Astrocyte (in vitro differentiated cells and primary cell): ENCODE data around the gene HOXD10. TPM values are rescaled to one million over a fixed set of nuclear protein-coding genes. Genes with fewer than 3 reads are reported as not detected.
A peak's percentile ranks its signal among the peaks of the same experiment; 100 is the strongest.

Experiments
- DNase-seq: peaks from one replicate; pipeline ENCODE4 v3.0.0-alpha.2; 2010; ENCODE audit warnings: low read depth
- FAIRE-seq: peaks from 2 replicates; lab custom pipeline; 2011; peaks lifted over from hg19 to GRCh38; lab: Jason Lieb, UNC
- H2AFZ ChIP-seq: 2 replicates; pipeline ENCODE4 v1.6.0; 2012; ENCODE audit warnings: low read depth, low read length, inconsistent platforms
- H3K27ac ChIP-seq: 2 replicates; pipeline ENCODE4 v1.5.1; 2011; ENCODE audit warnings: low read depth, low read length, inconsistent platforms
- H3K27me3 ChIP-seq: 2 replicates; pipeline ENCODE4 v1.6.0; 2011; ENCODE audit warnings: low read length, inconsistent platforms; ENCODE audit not compliant: insufficient read depth
- H3K36me3 ChIP-seq: 2 replicates; pipeline ENCODE4 v1.5.1; 2011; ENCODE audit warnings: low read length, inconsistent platforms; ENCODE audit not compliant: insufficient read depth
- H3K4me1 ChIP-seq: 2 replicates; pipeline ENCODE4 v1.5.1; 2011; ENCODE audit warnings: low read length, inconsistent platforms; ENCODE audit not compliant: insufficient read depth
- H3K4me2 ChIP-seq: 2 replicates; pipeline ENCODE4 v1.6.0; 2012; ENCODE audit warnings: low read length, inconsistent platforms
- H3K4me3 ChIP-seq: 2 replicates; pipeline ENCODE4 v1.5.1; 2011; ENCODE audit warnings: low read depth, mild to moderate bottlenecking, low read length, inconsistent platforms; ENCODE audit not compliant: insufficient read depth
- H3K79me2 ChIP-seq: 2 replicates; pipeline ENCODE4 v1.6.0; 2012; ENCODE audit warnings: mild to moderate bottlenecking, low read length, inconsistent platforms; ENCODE audit not compliant: insufficient read depth
- H3K9ac ChIP-seq: 2 replicates; pipeline ENCODE4 v1.6.0; 2012; ENCODE audit warnings: mild to moderate bottlenecking, low read length, inconsistent platforms
- H3K9me3 ChIP-seq: 2 replicates; pipeline ENCODE4 v1.5.1; 2012; ENCODE audit warnings: low read depth, mild to moderate bottlenecking, low read length, inconsistent platforms; ENCODE audit not compliant: insufficient read depth
- H4K20me1 ChIP-seq: 2 replicates; pipeline ENCODE4 v1.6.0; 2012; ENCODE audit warnings: low read length, inconsistent platforms; ENCODE audit not compliant: insufficient read depth
- H3K27ac Mint-ChIP-seq: one replicate; pipeline ENCODE4 v1.8.0; 2021; ENCODE audit warnings: mild to moderate bottlenecking, mixed read lengths; ENCODE audit not compliant: unreplicated experiment
- H3K27me3 Mint-ChIP-seq: one replicate; pipeline ENCODE4 v1.8.0; 2021; ENCODE audit warnings: low read depth, mixed read lengths; ENCODE audit not compliant: unreplicated experiment
- H3K36me3 Mint-ChIP-seq: one replicate; pipeline ENCODE4 v1.8.0; 2021; ENCODE audit warnings: low read depth, mixed read lengths; ENCODE audit not compliant: unreplicated experiment
- H3K4me1 Mint-ChIP-seq: one replicate; pipeline ENCODE4 v1.8.0; 2021; ENCODE audit warnings: low read depth, mixed read lengths; ENCODE audit not compliant: unreplicated experiment
- H3K4me3 Mint-ChIP-seq: one replicate; pipeline ENCODE4 v1.8.0; 2021; ENCODE audit warnings: mild to moderate bottlenecking, moderate library complexity, mixed read lengths; ENCODE audit not compliant: unreplicated experiment
- H3K9me3 Mint-ChIP-seq: one replicate; pipeline ENCODE4 v1.8.0; 2021; ENCODE audit warnings: mild to moderate bottlenecking, mixed read lengths; ENCODE audit not compliant: unreplicated experiment
- EZH2 ChIP-seq: IDR thresholded peaks from 2 replicates; pipeline ENCODE4 v1.6.1; 2012; ENCODE audit warnings: mild to moderate bottlenecking, low read length, inconsistent platforms; ENCODE audit not compliant: insufficient read depth
- total RNA-seq: library from RNA; stranded (reverse); gene quantifications from 2 replicates; pipeline ENCODE4 v1.2.1, GENCODE V29; 2021
- TF ChIP-seq, protein P1 (sequence below): IDR thresholded peaks from 2 replicates; pipeline ENCODE4 v1.5.1; 2011; ENCODE audit warnings: low read depth, mild to moderate bottlenecking, inconsistent platforms, low read length, moderate library complexity; ENCODE audit not compliant: insufficient read depth

The HOXD10 gene
- total RNA-seq, 1 donor from 2014 or later, result not detected

DNA sequence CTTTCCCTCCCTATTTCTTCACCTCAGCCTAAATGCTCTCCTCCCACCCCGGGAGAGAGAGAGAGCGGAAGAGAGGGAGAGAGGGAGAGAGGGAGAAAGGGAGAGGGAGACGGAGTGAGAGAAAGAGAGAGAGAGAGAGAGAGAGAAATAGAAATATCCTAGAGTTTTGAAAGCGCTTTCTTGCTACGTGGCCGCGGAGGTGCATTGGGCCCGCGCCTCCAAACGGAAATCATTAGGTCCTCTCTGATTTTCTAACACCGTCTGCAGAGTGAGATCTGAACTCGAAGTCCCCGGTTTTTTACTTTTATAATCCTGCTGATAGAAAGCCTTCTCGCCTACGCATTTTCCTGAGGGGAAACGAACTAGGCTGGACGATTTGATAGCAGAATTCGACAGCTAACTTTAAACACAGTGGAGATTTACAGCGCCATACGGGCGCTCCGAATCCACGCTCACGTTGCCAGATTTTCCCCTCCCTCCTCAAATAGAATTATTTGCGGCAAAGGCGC lies 31.9 kb upstream of the HOXD10 start:
- peak; percentile 6 for TF ChIP-seq EZH2
- TF ChIP-seq, protein P1, sequence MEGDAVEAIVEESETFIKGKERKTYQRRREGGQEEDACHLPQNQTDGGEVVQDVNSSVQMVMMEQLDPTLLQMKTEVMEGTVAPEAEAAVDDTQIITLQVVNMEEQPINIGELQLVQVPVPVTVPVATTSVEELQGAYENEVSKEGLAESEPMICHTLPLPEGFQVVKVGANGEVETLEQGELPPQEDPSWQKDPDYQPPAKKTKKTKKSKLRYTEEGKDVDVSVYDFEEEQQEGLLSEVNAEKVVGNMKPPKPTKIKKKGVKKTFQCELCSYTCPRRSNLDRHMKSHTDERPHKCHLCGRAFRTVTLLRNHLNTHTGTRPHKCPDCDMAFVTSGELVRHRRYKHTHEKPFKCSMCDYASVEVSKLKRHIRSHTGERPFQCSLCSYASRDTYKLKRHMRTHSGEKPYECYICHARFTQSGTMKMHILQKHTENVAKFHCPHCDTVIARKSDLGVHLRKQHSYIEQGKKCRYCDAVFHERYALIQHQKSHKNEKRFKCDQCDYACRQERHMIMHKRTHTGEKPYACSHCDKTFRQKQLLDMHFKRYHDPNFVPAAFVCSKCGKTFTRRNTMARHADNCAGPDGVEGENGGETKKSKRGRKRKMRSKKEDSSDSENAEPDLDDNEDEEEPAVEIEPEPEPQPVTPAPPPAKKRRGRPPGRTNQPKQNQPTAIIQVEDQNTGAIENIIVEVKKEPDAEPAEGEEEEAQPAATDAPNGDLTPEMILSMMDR, result no peak
- Histone ChIP-seq H3K36me3 (no peaks in the 10 kb centered on the region), H3K27me3 (peaks cover 93% of the 10 kb centered on the region), H3K4me1 (peaks cover 3% of the 10 kb centered on the region), H3K27ac (no peak overlapping the region), H4K20me1 (peaks cover 20% of the 10 kb centered on the region), H2AFZ (no peak overlapping the region), H3K4me2 (no peak overlapping the region), H3K9ac (no peak overlapping the region), H3K79me2 (no peaks in the 10 kb centered on the region), H3K4me3 (no peak overlapping the region), H3K9me3 (peaks cover 3% of the 10 kb centered on the region)
- Mint-ChIP-seq H3K27me3 (peaks cover 81% of the 10 kb centered on the region), H3K9me3 (peaks cover 37% of the 10 kb centered on the region), H3K36me3 (peaks cover 2% of the 10 kb centered on the region), H3K4me3 (no peak overlapping the region), H3K4me1 (no peaks in the 10 kb centered on the region), H3K27ac (no peak overlapping the region)
- FAIRE-seq (no peak), DNase-seq (no peak)

DNA sequence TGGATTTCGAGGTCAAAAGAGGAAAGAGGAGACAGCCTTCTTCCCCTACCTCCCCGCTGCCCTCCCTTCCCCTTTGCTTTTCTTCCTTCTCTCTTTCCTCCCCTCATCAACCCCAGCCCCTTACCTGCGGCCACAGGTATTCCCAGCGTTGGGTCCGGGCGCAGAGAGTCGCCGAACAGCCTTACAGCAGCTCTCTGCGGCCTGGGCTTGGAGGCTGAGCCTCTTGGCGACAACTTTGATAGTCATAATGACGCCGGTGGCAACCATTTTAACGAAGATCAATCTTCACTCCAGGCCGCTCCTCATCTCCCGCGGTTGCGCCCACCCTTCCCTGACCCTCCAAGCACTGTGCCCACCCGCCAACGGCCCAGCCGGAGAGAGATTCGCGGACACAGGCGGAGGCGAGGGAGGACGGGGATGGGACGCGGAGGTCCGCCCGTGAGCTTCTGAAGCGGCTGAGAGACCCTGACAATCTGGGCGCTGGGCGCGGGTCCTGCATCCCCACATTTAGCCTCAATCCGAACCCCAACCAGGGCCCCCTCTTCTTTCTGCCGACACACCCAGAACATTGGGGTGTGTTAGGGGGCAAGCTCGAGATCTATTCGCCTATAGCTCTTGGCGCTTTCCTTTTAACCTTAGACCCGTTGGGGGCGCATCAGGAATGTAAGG lies 31.3 kb upstream of the HOXD10 start:
- H3K79me2 ChIP-seq, result no peaks in the 10 kb centered on the region
- H3K27ac ChIP-seq, result no peak overlapping the region
- peaks cover 25% of the 10 kb centered on the region for H4K20me1 ChIP-seq
- no peak overlapping the region for H3K9ac ChIP-seq
- H3K4me3 ChIP-seq, result no peak overlapping the region
- TF ChIP-seq, protein P1, result no peak
- peak; percentile 52 for TF ChIP-seq EZH2
- Mint-ChIP-seq H3K27ac (no peak overlapping the region), H3K4me1 (no peaks in the 10 kb centered on the region), H3K4me3 (no peak overlapping the region), H3K36me3 (peaks cover 2% of the 10 kb centered on the region), H3K27me3 (peaks cover 87% of the 10 kb centered on the region), H3K9me3 (peaks cover 37% of the 10 kb centered on the region)
- peaks cover 3% of the 10 kb centered on the region for H3K9me3 ChIP-seq
- FAIRE-seq (no peak), DNase-seq (no peak)
- no peak overlapping the region for H2AFZ ChIP-seq
- peaks cover 3% of the 10 kb centered on the region for H3K4me1 ChIP-seq
- no peak overlapping the region for H3K4me2 ChIP-seq
- peaks cover 97% of the 10 kb centered on the region for H3K27me3 ChIP-seq
- H3K36me3 ChIP-seq, result no peaks in the 10 kb centered on the region
